ENCODE results near the gene SIGLEC7. TPM values are rescaled to one million over a fixed set of nuclear protein-coding genes. Genes with fewer than 3 reads are reported as not detected.

The SIGLEC7 gene
- total RNA-seq: 1 to 10 TPM in 1 of 2 donors, under 1 TPM in 1; 0.26 to 1.7 TPM

- no peak within 1 kb of the TSS for H3K4me3 ChIP-seq
- H3K9me3 ChIP-seq: no peaks in the 10 kb centered on the region
- no peaks in the 10 kb centered on the region for H3K27me3 ChIP-seq
- H3K4me1 ChIP-seq: no peaks in the 10 kb centered on the region
- no peak for TF ChIP-seq CTCF (IDR thresholded peaks at IDR 0.05)
- H3K27ac ChIP-seq: no peak within 1 kb of the TSS
- no peaks in the 10 kb centered on the region for H3K36me3 ChIP-seq
- DNase-seq (ENCODE audit: low spot score): no peak
These were observed at the start of gene SIGLEC7 for GRCh38 chr19:51142119-51142518. Gene SIGLEC7 (plus strand): TSS chr19:51142301. CDS start chr19:51142370, 69 bp downstream.

GRCh38 chr19:51093101-51093500 lies 49.0 kb upstream of the SIGLEC7 start:
- Histone ChIP-seq H3K4me3 (no peak overlapping the region), H3K36me3 (no peaks in the 10 kb centered on the region), H3K9me3 (no peaks in the 10 kb centered on the region), H3K27ac (no peak overlapping the region), H3K4me1 (peaks cover 0 to 3% of the 10 kb centered on the region in 2 donors), H3K27me3 (no peaks in the 10 kb centered on the region)
- DNase-seq (ENCODE audit: low spot score): no peak
- no peak for TF ChIP-seq CTCF (IDR thresholded peaks at IDR 0.05)

GRCh38 chr19:51093510-51094345 lies 48.4 kb upstream of the SIGLEC7 start:
- Histone ChIP-seq H3K27ac (no peak overlapping the region), H3K27me3 (no peaks in the 10 kb centered on the region), H3K9me3 (no peaks in the 10 kb centered on the region), H3K4me1 (peaks cover 0 to 3% of the 10 kb centered on the region in 2 donors), H3K36me3 (no peaks in the 10 kb centered on the region), H3K4me3 (no peak overlapping the region)
- no peak for DNase-seq (ENCODE audit: low spot score)
- TF ChIP-seq CTCF (IDR thresholded peaks at IDR 0.05): no peak

- H3K4me3 ChIP-seq: no peak overlapping the region
- no peaks in the 10 kb centered on the region for H3K27me3 ChIP-seq
- TF ChIP-seq CTCF (IDR thresholded peaks at IDR 0.05): peak; percentile 57 to 80
- peaks cover 0 to 13% of the 10 kb centered on the region in 2 donors for H3K4me1 ChIP-seq
- no peak for DNase-seq (ENCODE audit: low spot score)
- no peaks in the 10 kb centered on the region for H3K36me3 ChIP-seq
- no peak overlapping the region for H3K27ac ChIP-seq
- H3K9me3 ChIP-seq: no peaks in the 10 kb centered on the region
These were observed 47.3 kb upstream of the SIGLEC7 start for GRCh38 chr19:51094696-51095279.

- H3K27ac ChIP-seq: no peak overlapping the region
- no peak overlapping the region for H3K4me3 ChIP-seq
- no peaks in the 10 kb centered on the region for H3K9me3 ChIP-seq
- no peak for DNase-seq (ENCODE audit: low spot score)
- no peaks in the 10 kb centered on the region for H3K36me3 ChIP-seq
- TF ChIP-seq CTCF (IDR thresholded peaks at IDR 0.05): no peak
- H3K4me1 ChIP-seq: peaks cover 0 to 31% of the 10 kb centered on the region in 2 donors
- H3K27me3 ChIP-seq: no peaks in the 10 kb centered on the region
These were observed 45.5 kb upstream of the SIGLEC7 start for GRCh38 chr19:51096473-51097165.

All from right atrium auricular region (tissue), 2 donors.